ENCODE results near the gene DBNDD2.

DNA sequence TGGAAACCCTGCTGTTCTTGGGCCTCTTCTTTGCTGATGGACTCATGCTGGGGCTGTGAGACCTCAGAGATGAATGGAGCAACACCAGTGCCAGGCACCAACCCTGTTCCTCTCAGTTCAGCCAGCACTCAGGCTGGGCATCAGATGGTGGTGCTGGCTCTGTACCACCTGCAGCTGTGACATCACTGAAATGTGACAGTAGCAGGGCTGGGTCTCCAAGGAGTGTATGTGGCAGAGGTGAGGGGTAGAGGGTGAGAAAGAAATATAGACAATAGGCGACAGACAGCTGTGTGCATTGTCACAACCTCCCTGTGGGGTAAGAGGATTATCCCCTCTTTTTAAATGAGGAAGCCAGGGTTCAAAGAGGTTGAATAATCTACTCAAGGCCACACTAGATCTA lies 29.9 kb upstream of the DBNDD2 start, which contains the start of gene TP53TG5:
- TF ChIP-seq EZH2 (IDR thresholded peaks at IDR 0.05; ENCODE audit: low read depth) = no peak
- TF ChIP-seq, protein P1, sequence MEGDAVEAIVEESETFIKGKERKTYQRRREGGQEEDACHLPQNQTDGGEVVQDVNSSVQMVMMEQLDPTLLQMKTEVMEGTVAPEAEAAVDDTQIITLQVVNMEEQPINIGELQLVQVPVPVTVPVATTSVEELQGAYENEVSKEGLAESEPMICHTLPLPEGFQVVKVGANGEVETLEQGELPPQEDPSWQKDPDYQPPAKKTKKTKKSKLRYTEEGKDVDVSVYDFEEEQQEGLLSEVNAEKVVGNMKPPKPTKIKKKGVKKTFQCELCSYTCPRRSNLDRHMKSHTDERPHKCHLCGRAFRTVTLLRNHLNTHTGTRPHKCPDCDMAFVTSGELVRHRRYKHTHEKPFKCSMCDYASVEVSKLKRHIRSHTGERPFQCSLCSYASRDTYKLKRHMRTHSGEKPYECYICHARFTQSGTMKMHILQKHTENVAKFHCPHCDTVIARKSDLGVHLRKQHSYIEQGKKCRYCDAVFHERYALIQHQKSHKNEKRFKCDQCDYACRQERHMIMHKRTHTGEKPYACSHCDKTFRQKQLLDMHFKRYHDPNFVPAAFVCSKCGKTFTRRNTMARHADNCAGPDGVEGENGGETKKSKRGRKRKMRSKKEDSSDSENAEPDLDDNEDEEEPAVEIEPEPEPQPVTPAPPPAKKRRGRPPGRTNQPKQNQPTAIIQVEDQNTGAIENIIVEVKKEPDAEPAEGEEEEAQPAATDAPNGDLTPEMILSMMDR (conservative IDR thresholded peaks at IDR 0.05) = no peak
